ENCODE measurements around the gene CCDC51.

CCDC51 gene

DNA sequence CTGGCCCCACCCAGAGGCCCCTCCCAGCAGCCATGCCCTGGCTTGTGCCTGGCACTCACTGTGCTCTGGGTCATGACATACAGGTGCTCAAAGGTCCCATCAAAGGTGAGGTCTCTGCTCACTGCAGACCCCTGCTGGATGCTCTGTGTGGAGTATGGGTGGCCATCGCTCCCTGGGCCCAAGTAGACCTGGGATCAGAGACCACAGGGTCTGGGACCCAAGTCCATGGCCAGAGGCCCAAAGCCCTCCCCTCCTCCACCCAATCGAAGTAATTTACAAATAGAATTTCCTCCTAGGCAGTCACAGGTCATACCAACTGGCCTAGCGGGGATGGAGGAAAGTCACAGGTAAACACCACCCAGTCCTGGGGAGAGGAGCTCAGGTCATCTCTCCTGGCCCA, 17.6 kb downstream of the CCDC51 start:
- TF ChIP-seq GATA3 (IDR thresholded peaks at IDR 0.05; ENCODE audit: low read depth, low read length) (no peak), GATA2 (IDR thresholded peaks at IDR 0.05; ENCODE audit: low read depth, low read length) (no peak)

DNA sequence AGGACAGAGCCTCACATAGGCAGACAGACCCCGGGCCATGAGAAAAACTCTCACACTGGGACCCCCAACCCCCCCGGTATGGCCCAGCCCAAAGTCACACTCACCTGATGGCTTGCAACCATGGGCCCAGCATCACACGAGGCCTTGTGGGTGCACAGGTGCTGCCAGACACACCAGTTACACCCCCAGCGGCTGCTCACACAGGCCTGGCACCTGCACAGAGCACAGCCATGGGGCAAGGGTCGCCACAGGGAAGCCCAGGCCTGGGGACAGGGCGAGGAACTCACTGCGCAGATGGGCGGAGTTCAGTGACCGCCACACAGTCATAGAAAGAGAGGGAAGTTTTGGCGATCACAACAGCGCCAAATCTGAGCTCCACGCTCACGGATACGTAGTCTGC, 19.4 kb downstream of the CCDC51 start:
- TF ChIP-seq GATA3 (IDR thresholded peaks at IDR 0.05; ENCODE audit: low read depth, low read length) = no peak
- no peak for TF ChIP-seq GATA2 (IDR thresholded peaks at IDR 0.05; ENCODE audit: low read depth, low read length)

DNA sequence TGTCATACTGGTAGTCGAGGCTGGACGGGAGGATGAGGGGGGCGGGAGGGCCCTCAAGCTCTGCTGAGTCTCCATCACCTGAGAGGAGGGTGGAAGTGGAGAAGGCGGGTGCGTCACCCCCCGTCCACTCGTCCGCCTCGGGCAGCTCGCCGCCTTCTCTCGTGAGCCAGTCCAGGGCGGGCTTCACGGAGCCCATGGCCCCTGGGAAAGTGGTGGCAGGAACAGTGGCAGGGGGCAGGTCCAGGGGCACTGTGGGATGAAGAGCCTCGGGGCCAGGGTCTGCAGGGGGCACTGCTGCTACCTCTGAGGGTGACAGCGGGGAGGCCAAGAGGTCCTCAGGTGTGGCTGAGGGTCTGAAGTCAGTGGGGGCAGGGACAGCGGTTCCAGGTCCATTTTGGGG, 20.3 kb downstream of the CCDC51 start:
- TF ChIP-seq GATA2 (IDR thresholded peaks at IDR 0.05; ENCODE audit: low read depth, low read length) = no peak
- no peak for TF ChIP-seq GATA3 (IDR thresholded peaks at IDR 0.05; ENCODE audit: low read depth, low read length)

DNA sequence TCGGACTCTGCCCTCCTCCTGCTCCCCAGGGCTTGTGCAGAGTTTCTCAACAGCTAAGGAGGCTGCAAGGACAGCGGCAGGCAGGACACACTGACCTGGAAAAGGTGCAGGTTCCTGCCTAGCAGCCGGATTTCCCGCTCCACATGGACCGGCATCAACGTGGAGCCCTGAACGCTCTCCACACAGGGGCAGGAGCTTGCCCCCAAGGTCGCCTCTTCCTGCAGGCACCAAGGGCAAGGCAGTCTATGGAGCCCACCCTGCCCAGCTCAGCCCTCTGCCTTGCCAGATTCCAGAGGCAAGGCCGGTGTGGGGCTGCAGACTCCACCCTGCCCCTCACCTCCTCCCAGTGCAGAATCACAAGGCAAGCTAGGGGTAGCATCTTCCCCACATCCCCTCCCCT, 20.8 kb downstream of the CCDC51 start:
- no peak for TF ChIP-seq GATA3 (IDR thresholded peaks at IDR 0.05; ENCODE audit: low read depth, low read length)
- TF ChIP-seq GATA2 (IDR thresholded peaks at IDR 0.05; ENCODE audit: low read depth, low read length) = no peak

DNA sequence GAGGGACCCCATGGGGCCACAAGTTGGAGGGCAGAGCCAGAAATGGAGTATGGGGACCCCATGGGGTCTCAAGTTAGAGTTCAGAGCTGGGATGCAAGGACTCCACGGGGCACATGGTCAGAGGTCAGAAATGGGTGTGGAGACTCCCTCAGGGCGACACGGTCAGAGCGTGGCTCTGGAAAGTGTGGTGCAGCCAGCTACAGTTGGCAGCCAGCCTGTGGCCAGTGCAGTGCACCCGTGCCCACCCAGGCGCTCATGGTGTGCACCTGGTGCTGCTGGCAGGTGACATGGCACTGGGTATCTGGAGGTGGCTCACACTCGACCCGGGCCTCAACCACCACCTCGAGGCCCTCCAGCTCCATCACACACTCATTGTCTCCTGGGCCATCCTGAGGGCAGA, 21.3 kb downstream of the CCDC51 start:
- TF ChIP-seq GATA2 (IDR thresholded peaks at IDR 0.05; ENCODE audit: low read depth, low read length) (no peak), GATA3 (IDR thresholded peaks at IDR 0.05; ENCODE audit: low read depth, low read length) (no peak)

DNA sequence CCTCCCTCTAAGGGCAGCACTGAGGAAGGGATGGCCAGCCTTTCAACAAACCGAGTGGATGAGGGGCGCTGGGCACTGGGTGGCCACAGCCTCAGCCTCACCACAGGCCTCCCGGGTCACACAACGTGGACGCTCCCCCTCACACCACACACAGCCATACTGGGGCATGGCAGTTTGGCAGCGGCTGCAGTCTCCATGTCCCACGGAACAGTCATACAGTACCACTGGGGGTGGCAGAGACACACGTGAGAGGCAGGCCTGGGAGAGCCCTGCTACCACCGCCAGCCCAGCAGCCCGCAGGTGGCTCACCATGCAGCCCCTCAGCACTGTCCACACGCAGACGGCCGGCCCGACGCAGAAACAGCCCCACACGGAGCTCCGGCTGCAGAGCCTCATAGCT, 21.8 kb downstream of the CCDC51 start:
- TF ChIP-seq GATA2 (IDR thresholded peaks at IDR 0.05; ENCODE audit: low read depth, low read length) (no peak), GATA3 (IDR thresholded peaks at IDR 0.05; ENCODE audit: low read depth, low read length) (no peak)

DNA sequence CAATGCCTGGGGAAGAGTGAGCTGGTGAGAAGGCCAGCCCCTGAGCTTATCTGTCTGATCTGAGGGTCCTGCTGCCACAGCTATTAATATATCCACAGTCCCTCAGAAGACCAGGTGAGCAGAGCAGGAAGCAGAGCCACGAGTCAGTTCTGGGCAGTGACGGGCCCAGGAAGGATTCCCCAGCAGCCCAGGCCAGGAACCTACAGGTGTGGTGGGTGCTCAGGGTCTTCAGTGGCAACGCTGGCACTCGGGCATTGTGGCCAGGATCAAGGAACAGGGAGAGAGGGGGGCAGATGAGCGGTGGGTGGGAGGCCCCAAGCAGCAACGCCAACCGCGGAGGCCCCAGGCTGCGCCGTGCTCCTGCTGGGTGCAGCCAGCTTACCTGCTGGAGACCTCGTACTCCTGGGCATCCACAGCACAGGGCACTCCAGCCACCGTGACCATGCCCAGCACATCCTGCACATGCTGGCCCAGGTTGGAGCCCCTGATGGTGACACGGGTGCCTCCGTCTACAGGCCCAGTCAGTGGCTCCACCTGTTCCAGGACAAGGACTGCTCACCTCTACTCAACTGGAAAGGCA, 22.3 kb downstream of the CCDC51 start:
- TF ChIP-seq GATA2 (IDR thresholded peaks at IDR 0.05; ENCODE audit: low read depth, low read length) (0 out of 2 replicates have a peak, but pooled peaks have one; percentile 15), GATA3 (IDR thresholded peaks at IDR 0.05; ENCODE audit: low read depth, low read length) (no peak)

DNA sequence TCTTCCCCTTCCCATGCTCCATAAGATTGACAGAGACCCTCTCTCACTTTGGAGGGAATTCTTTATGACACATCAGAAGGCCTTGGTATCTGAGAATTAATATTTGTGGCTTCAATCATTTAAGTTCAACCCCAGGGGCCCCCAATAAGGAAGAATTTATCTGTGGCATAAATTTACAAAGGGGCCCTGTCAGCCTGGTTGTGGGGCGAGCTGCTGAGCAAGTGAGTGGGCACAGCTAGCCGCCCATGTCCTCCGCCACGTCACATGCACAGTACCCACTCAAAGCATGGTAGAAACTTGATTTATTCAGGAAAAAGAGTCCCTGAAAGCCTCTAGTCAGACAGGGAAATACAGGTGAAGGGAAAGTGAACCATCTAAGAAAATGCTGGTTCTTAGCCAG, 23.4 kb downstream of the CCDC51 start:
- TF ChIP-seq GATA3 (IDR thresholded peaks at IDR 0.05; ENCODE audit: low read depth, low read length) (no peak), GATA2 (IDR thresholded peaks at IDR 0.05; ENCODE audit: low read depth, low read length) (no peak)

DNA sequence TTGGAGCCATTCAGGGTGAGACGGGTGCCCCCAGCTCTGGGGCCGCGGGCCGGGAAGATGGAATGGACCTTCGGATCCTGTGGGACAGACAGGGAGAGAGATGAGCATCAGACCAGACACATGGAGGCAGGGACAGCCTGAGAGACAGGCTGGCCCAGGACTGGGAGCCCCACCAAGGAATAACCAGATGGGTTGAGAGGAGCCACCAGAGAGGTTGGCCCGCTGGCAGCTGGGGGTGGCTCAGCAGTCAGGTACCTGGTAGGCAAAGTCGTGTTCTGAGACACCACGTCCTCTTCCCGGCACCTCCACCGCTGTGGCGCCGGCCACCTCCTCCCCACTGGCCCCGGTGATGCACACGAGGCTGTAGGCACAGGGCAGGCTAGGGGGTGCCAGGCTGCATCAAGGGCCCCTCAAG, 23.8 kb downstream of the CCDC51 start:
- TF ChIP-seq GATA2 (IDR thresholded peaks at IDR 0.05; ENCODE audit: low read depth, low read length) = no peak
- no peak for TF ChIP-seq GATA3 (IDR thresholded peaks at IDR 0.05; ENCODE audit: low read depth, low read length)

DNA sequence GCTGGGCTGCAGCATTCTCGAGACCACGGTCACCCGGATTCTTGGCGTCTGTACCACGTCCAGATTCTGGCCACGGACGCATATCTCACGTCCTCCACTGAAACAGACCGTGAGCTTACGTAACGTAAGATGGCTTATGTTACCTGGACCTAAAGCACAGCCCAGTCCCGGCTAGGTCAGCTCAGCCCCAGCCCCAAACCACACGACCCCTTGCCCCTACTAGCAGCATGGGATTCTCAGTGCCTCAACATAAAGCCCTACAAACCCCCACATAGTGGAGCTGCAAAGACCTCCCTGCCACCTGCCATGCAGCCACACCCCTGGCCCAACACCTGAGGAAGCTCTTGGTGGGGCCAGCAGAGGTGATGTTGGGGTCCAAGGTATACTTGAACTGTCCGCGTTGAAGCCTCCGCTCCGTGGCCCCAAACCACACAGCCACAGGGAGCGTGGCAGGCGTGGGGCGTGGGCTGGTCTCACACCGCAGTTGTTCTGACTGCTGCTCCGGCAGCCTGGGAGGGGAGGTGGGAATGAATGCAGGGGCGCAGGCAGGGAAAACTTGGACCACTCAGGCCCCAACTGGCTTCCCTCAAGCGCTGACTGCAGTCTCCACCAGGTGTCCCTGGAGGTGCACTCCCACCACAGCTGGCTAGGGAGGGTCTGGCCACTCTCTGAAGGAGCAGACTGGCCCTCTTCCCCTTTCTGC, 24.5 kb downstream of the CCDC51 start:
- no peak for TF ChIP-seq GATA2 (IDR thresholded peaks at IDR 0.05; ENCODE audit: low read depth, low read length)
- no peak for TF ChIP-seq GATA3 (IDR thresholded peaks at IDR 0.05; ENCODE audit: low read depth, low read length)

DNA sequence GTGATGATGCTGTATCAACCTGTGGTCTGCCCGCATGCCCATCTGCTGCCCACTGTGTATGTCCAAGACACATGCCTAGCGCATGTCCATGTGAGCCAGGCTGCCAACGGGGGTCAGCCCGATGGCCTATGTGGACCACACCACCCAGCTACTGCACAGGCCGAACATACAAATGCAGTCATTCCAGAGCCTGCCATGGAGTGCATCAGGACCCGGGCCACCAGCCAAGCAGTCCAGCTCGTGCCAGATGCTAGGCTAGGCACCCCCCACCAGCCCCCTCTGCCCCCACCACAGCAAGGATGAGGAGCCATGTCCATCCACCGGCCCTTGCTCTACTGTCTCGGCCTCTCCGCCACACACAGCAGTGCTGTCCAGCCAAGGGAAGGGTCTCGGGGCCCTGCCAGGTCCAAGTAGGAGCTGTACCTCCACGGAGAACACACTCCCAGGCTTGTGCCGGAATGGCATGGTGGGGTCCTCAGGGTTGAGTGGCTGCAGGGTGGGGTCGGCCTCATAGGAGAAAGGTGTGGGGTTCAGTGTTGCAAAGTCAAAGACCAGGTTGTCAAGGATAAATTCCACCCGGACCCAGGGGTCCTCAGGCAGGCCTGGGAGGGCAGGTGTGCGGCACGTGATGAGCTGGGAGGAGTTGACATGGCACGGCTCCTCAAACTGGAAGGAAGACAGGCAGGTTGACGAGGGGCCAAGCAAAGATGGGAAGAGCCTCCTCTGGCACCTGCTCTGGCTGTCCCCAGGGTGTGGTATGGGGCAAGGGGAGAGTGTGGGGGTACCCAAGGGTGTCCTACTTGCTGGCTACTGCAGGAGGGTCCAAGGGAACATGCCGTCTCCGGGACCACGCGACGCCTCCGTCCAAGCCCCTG, 25.3 kb downstream of the CCDC51 start:
- no peak for TF ChIP-seq GATA2 (IDR thresholded peaks at IDR 0.05; ENCODE audit: low read depth, low read length)
- no peak for TF ChIP-seq GATA3 (IDR thresholded peaks at IDR 0.05; ENCODE audit: low read depth, low read length)

DNA sequence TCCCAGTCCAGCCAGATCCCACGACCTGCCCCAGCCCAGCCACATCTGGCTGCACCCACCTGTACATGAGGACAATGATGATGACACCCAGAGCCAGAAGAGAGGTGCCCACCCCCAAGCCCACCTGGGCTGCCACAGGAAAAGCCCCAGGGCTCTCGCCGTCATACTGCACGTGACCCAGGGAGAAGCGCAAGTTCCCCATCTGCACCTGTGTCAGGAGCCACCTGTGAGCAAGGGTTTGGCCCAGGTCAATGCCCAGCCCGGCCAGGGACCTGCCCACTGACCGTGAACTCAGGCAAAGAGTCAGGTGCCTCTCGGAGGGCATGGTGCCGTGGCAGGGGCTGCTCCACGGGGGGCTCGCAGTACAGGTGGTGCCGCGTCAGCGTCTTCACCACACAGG, 26.3 kb downstream of the CCDC51 start:
- TF ChIP-seq GATA3 (IDR thresholded peaks at IDR 0.05; ENCODE audit: low read depth, low read length) = no peak
- TF ChIP-seq GATA2 (IDR thresholded peaks at IDR 0.05; ENCODE audit: low read depth, low read length) = no peak

DNA sequence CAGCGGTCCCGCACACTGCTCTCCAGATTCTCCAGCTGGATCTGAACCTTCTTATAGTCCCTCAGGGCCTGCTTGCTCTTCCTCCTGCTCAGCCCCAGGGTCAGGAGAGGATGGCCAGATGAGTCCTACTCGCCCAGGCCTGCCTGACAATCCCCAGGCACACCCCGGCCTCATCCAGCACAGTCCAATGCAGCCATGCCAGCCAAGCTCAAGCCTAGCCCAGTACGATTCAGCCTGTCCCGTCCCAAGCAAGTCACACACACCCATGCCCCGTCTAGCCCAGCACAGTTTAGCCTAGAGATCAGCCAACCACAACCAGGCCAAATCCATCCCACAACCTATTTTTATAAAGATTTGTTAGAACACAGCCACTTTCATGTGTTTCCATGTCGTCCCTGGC, 26.8 kb downstream of the CCDC51 start:
- TF ChIP-seq GATA3 (IDR thresholded peaks at IDR 0.05; ENCODE audit: low read depth, low read length) = no peak
- no peak for TF ChIP-seq GATA2 (IDR thresholded peaks at IDR 0.05; ENCODE audit: low read depth, low read length)

DNA sequence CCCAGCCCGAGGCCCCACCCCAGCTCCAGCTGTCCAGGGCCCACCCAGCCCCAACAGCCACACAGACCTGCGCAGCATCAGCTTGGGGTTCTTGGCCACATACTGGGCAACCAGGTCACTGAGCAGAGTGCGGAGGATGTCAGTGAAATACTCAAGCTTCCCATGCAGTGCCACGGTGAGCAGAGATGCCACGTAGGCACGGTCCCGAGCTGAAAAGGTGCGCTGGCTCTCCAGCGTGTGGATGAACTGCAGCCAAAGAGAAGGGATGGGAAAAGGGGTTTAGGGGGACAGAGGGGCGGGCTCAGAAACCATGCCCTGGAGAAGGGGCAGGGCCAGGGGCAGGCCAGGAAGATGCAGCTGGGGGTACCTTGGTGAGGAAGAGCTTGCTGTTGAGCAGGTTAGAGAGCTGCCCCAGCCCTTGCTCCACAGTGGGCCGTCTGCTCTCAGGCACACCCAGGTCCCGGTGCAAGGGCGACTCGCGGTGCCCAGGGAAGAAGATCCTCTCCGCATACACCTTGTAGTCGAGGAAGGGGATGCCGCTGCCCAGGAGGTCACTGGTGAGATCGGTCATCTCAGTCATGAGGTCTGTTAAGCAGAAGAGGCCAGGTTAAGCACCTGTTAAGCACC, 27.4 kb downstream of the CCDC51 start:
- TF ChIP-seq GATA3 (IDR thresholded peaks at IDR 0.05; ENCODE audit: low read depth, low read length) (no peak), GATA2 (IDR thresholded peaks at IDR 0.05; ENCODE audit: low read depth, low read length) (no peak)

All from SH-SY5Y (cell line).